Stimulated activated CD4-positive, alpha-beta T cell treated with anti-CD3 and anti-CD28 coated beads, Interleukin-2, amount 100 ng/mL, for 24 hours (primary cell): ENCODE results near the gene CCDC91.

Experiments
- DNase-seq, 2 donors: peaks; one replicate each; pipeline ENCODE4 v3.0.0-alpha.2; 2020

Gene CCDC91

DNA sequence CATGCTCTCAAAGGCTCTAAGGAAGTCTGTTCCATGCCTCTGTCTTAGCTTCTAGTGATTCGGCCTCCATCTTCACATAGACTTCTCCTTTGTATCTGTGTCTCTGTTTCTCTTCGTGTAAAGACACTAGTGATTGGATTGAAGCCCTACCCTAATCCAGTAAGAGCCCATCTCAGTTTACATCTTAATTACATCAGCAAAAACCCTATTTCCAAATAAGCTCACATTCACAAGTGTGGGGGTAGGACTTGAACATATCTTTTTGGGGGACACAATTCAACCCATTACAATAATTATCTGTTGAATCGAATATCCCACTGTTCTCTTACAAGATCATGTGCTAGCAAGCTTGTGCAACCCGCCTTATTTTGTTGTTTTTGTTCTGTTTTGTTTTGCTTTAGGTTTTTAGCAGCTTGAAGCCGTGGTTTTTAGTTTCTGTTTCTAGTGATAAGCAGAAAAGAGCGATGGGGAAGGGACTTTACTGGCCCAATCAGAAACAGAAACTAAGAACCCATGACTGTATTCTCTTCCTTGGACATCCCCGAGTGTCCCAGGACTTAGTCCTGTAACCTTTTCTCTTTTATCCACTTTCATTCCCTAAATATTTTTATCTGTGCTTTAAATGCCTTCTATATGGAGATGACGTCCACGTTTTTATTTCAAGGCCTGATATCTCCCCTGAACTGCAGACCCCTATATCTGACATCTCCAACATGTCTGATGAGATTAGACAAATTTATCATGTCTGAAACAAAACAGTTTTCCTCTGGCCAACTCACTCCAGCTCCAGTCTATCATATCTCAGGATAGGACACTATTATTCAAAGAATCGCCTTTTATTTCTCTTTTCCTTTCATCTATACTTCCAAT lies 353.0 kb downstream of the CCDC91 start:
- no peak for DNase-seq

DNA sequence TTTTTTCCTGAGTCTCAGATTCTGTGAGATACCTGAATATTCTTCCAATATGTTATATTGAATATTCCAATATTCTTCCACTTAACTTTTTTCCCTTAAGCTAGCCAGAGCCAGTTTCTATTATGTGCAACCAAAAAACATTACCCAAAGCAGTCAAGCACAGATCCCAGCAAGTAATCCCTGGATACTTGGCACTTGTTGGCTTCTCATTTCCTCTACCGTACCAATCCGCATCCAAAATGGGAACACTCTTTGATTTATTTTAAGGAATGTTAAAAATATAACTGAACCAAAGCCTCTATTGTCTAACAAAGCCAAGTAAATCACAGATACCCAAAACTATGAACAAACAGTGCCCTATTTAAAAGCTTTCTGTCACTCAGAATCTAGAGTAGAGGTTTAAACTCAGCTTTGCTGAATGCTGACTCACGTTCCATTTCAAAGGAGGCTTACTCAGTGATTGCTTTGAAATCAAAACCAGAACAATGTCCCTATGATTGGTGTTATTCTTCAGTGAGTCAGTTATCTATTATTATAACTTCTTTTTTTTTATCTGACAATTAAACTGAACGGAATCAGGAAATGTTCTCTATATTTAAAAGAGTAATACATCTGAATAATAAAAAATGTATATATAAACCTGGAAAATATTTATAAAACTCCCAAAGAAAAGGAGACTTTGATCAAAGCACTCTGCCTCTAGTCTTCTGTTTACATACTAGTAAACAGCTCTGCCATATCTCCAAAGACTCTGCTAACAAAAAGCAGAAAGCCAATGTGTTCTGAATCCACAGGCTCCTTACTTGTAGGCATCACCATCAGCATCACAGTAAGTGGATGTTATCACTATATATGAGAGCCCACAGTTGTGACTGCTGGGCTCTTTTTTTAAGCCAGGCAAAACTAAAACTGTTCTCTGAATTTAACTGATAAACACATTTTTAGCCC lies 360.8 kb downstream of the CCDC91 start:
- no peak for DNase-seq

DNA sequence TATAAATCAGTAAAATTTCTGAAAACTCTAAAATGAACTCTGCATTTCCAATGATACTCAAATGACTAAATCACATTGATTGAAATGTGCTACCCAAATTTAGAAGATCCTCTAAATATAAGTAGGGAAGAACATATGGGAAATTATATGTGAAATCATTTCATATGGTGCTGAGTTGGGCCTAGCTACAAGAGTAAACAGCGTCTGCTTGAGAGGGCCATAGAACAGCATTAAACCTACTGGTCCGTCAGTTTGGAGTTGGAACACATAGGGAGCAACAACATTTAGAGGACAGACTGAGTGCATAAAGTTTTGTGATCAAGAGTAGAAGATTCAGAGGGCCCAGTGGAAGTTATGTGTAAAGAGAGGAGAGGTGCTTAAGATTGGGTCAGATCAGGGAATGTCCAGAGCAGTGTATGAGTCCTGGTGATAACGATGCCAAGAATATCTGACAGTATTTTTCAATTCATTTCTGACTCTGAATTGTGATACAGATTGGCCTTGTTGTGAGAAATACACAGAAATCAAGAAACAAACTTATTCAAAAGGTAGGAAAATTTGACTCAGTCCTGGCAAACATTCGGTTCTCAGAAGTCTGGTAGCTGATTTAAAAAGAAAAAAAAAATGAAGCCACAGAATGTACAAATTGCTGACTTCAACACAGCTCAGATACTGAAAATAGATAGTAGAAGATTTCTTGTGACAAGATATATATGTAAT lies 362.2 kb downstream of the CCDC91 start:
- DNase-seq = no peak

DNA sequence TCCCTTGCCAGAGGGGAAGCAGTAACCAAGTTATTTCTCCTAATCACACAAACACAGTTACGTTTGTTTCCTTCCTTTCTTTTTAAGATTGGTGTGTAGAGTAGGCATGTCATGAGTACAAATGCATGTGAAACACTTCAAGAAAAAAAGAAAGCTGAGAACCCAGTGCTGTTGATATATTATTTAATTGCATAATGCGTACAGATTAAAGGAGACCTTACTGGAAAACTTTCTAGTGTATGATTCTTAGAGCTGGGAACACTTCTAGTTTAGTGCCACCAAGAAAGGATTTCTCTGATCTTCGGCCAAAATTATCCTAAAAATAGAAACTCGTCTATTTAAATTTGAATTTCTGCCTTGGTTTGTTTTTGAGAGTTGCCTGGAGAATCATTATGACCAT lies 365.5 kb downstream of the CCDC91 start:
- DNase-seq = no peak

DNA sequence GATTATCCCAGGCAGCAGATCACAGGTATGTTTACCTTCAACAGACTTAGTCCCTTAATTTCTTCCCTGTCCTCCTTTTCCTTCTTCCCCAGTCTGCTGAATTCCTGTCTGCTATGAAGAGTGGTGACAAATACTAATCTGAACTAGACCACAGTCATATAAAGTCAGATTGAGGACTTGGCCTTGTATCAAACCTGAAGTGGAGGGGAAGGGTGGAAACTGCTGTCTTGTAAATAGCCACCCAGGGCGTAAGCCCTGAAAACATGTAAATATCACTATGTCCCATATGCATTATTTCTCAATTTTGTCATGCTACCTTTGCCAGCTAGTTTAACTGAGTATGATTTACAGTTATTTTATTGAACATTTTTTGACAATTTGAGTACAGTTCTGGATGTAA lies 368.0 kb downstream of the CCDC91 start:
- DNase-seq = no peak

DNA sequence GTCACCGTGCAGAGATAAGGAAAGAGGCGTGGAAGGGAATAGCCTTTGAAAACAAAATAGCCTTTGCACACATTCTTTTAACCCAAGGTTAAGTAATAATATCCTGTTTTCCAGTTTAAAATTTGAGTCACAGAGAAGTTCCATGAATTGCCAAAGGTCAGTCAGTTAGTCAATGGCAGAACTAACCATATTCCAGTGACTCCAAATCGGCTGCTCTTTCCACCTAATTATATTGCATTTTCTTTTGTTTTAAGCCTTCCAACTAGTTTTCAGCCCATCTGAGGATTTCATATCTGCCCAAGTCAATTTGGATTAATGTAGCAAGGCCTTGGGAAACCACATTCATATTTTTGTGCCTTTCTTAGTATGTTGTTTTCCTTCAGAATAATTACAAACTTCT lies 373.0 kb downstream of the CCDC91 start:
- no peak for DNase-seq

DNA sequence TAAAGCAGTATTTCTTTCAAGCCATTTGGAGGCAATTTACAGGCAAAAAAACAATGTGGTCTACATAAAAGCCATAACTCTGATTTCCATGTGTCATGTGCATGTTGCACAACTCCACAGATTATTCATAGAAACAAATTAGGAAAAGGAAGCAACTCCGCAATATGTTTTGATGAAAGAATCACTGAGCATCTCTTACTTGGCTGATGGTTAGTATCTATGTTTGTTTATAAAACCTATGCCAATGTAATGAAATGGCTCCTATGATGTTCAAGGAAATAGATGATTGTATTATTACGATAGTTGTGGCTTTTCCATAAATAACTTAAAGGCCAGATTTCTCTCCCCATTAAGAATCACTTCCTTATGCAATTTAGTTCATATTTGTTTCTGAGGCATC lies 373.7 kb downstream of the CCDC91 start:
- no peak for DNase-seq

DNA sequence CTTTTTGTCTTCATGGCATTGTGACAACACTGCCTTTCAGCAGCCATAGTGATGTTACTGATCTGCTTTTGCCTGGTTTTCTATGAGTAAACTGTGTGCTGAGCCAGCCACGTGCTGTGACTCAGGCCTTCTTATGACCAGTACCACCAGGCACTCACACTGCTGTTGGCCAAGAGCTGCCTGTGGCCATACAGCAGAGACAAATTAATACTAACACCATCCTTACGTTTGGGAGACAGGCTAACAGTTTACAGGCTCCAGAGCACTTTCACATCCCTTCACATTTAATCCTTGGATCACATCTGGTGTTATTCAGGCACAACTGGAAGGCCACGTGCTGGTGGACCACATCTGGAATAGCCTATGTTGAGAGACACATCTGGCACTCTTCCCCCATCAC lies 377.9 kb downstream of the CCDC91 start:
- no peak for DNase-seq

DNA sequence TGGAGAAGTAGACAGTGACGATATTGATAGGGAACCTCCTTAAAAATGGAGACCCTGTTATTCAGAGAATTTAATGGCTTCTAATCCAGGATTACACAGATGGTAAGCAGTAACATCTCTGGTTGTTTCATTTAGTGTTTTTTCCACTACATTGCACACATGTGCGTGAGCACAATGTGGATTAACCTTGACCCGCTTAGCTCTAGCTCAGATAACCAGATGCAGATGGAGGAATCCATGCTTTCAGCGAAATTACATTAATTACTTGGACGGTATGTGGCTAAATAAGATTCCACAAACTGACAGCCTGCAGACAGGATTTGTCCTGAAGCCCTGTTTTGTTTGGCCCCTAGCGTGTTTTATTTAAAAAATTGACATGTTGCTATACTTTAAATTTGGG lies 378.4 kb downstream of the CCDC91 start:
- no peak for DNase-seq

DNA sequence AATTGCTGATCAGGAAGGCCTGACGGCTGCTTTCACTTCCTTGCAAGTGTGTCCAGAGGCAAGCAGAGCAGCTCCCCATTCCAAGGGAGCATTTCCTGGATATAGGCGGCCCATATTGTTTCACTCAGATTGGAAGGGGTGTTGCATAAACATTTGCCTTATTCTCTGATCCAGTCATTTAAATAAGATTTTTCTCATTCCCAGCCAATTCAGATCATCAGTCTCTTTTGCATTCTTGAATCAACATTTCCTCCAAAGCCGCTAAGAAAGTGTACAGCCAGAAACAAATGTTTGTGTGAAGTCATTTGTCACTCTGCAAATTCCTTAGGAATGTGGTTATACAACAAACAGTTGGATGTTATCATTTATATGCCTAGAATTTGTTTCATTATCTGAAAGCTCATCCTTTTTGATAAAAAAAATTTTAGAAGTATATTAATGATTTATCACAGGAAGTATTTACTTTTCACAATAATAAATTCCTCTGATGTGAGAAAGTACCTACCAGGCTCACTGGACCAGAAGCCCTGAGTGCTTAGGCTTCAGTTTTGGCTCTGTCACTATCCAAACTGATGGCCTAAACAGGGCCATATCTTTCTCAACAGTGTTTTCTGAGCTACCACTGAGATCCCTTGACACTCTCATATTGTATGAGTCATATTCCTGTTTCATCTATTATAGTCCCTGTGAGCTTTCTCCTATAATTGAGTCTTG lies 379.6 kb downstream of the CCDC91 start:
- DNase-seq = no peak

DNA sequence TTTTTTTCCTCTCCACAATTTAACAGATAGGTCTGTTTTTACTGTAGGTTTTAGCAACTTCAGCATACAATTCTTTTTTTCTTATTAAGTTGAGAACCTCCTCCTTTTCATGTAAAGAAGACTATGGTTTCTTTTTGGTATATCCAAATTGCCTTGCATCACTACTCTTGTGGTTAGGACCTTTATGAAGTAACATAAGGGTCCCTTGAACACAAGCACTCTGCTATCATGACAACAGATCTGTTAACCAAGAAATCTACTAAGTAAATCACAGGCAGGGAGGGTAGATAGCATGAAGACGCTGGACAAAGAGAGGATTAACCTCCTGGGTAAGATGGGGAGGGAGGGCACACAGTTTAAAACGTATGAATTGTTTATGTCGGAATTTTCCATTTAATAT lies 380.6 kb downstream of the CCDC91 start:
- DNase-seq = no peak

DNA sequence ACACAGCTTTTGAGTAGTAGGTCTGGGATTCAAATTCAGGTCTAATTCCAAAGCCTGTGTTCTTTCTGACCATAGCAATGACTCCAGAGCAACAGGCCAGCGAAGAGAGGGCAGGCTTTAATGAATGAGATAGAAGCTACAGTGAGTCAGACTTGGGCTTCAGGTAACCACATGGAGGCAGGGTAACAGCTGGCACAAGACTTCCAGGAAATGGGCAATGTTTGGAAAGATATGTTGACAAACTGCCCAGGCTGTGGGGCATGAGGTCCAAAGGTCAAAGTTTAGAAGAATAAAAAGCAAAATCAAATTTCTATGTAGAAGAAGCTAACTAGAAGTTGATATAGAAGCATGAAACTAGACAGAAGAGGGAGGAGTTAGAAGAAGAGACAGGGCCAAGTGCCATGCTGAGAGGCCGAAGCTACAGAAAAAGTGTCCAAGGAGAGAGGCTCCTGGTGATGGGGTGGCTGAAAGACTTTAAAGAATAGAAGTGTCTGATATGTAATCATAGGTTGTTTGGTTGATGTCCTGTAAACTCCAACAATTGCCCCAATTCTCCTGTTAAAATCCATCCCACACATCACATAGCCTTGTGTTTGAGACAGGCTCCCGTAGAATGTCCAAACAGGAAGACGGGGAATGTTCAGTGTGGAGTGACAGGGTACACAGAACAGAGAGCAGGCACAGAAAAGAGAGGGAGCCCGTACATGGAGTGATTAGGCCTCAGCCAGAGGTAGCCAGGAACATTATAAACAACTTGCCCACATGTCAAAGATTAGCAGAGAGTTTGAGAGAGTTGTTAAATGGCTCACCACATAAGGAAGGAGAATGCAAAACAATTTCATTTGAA lies 384.7 kb downstream of the CCDC91 start:
- DNase-seq = no peak

DNA sequence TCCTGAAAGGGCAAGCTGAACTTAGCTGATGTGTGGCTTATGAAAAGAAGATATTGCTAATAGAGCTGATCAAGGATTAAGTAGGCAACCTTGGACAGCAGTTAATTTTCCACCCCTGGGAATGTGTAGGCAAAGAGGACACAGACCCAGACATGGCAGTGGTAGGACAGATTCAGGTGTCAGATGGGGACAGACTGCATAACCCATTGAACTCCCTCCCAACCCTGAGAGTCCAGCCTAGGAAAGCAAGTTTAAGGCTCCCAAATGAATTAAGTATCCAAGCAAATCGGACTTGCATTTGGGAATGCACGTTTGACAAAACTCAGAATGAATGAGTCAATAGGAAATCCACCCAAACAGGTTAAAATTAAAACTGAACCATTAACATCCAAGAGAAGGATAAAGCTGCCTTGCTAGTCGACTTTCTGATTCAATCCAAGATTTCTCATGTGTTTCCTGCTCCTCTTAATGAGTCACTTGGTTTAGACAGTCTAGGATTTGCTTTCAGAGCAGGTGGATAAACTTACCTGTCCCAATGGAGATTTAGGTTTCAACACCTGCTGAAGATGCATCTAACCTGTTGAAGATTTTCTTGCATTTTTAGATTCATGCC lies 385.4 kb downstream of the CCDC91 start:
- no peak for DNase-seq

DNA sequence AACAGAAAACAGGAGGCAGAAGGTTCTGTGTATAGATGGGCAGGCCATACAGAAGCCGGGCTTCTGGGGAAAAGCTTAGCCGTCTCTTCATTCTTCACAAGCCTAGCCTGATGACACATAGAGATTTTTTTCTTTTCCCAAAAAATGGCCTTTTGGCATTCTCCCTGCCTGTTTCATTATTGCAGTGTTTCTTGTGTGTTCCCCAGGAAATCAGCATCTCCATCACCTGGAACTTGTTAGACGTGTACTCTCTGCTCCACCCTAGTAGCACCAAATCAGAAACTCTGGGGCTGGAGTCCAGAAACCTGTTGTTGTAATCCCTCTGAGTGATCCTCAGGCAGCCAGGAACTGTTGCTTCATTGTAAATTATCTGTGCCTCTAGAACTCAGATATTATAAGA lies 388.1 kb downstream of the CCDC91 start:
- no peak for DNase-seq

DNA sequence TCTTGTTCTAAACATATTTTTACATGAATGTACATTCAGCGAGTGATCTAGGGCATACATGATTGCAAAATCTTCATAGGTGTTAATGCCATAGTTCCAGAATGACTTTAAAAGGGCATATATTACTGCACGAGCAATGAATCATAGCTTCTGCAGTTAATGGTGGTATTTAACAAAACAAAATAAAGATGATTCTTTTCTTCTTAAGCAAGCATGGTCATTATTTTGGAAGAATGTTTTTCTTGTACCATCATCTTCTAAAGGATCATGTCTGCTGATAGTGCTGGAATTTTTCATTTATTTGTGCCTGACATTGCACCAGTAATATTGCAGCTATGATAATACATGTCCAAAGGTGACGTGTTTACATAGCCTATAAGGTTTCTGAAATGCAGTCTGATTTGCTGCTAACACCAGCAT lies 388.6 kb downstream of the CCDC91 start:
- no peak for DNase-seq

DNA sequence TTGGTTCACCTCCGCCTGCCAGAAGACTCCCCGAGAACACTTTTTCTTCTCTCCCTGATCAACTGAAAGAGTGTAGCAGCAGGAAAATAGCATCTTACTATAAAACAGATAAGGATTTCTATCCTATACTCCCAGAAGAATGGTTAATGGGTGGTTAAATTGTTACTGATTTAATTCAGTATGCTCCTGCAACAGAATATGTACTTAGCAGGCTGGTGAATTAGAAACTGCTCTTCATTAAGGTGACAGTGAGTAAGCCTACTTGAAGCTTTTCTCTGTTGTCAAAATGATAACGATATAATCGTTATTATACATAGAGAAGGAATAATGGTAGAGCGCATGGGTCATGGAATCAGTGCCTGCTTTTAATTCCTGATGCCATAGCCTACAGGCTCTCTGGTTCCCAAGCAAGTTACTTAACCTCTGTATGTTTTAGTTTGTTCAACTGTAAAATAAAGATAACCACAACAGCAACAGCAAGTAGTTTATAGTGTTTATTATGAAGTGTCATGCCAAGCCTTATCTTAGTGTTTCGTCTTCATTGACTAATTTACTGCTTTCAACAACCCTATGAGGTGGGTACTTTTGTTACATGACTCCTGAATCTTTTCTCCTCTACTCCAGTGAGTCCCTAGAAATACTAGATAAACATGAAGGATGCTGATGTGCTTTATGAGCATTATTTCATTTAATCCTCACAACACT lies 392.6 kb downstream of the CCDC91 start:
- DNase-seq = no peak

DNA sequence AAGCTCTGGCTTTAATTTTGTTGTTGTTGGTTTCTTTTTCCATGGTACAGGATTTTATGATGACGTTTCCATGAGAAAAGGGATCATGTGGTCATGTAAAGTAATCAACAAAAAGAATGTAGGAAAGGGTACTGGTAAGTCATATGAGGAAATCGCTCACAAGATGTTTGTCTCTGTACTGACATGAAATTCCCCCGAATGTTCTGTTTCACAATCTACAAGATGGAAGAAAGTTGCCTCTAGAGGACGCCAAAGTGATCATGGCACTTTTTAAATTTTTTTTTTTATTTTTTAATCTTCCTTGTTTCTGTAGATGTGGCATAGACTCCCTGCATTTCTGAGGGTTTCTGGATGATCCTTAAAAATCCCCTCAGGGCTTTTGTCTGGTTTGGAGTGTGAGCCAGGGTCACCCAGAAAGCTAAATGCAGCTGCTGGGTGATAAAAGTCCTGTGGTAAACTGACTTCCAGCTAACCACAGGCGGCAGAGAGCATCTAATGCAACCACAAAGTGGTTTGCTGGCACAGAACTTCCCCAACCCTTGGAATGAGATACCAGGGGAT lies 393.5 kb downstream of the CCDC91 start:
- no peak for DNase-seq

DNA sequence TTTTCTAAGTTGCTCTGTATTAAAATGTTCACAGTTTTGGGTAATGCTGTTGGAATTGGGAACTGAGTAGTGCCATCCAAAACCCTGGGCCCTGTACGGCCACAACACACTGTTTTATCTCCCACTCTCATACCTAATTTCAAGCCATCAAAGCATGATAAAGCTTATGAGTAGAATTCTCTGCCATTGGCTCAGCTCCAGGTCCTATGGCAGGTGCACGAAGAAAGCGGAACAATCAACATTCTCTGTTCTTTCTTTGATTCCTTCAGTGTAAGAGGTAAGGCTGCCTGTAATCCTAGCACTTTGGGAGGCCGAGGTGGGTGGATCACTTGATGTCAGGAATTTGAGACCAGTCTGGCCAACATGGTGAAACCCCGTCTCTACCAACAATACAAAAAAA lies 394.9 kb downstream of the CCDC91 start:
- no peak for DNase-seq

DNA sequence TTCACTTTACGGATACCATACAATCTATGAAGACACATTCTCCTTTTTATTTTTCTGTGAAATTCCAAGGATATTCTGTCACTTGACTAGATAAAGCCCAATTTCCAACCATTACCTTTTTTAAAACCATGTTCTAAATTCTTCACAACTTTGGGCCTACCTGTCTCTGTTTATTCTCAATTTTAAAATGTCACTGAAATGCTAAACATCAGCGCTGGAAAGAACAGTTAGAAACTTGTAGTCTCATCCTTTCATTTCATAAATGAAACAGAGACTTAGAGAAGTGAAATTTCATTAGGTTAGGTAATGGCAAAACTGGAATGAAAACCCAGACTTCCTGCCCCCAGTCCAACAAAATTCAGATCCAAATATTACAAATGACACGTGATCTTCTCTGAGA lies 396.2 kb downstream of the CCDC91 start:
- DNase-seq = no peak

DNA sequence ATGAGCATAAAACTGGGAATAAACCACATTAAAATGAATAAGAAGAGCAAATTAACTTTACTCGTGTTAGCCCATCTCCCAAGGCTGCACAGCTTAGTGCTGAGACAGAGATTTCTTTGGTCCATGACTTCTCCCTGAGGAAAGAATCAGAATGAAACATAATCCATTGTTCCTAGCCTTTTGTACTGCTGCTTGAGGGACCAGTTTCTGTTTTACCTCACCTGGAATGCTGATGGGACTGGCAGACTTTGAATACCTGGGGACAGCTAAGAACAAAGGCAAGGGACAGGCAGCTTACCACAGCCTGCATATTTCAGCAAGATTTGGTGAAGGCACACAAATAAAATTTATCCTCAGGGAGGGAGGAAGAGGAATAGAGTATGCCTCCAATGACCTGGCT lies 401.6 kb downstream of the CCDC91 start:
- no peak for DNase-seq
